WTC11 (cell line): Measurements from ENCODE around the gene SYDE2. TPM values are rescaled to one million over a fixed set of nuclear protein-coding genes. Genes with fewer than 3 reads are reported as not detected.

ENCODE experiments used
- ATAC-seq: fragments of 200-7000 bp; cut with Tn5 transposase; 2 replicates; pipeline ENCODE4 v1.10.0; 2021; ENCODE audit warnings: mild to moderate bottlenecking, moderate library complexity
- CTCF ChIA-PET: fragments of 300-600 bp; sonication (Branson Sonifier 250); formaldehyde crosslinking; loops from one replicate; lab custom pipeline; 2021; ENCODE audit warnings: antibody characterized with exemption; lab: Charles Lee
- POLR2A ChIA-PET: fragments of 350-600 bp; sonication (Branson Sonifier 250); formaldehyde crosslinking; loops from one replicate; lab custom pipeline; 2021; ENCODE audit warnings: antibody characterized with exemption; lab: Charles Lee
- DNase-seq: peaks from one replicate; pipeline ENCODE4 v3.0.0; 2021; ENCODE audit warnings: low spot score
- H3K27ac Mint-ChIP-seq: 2 replicates; pipeline ENCODE4 v1.8.0; 2021; ENCODE audit warnings: mixed read lengths
- H3K27me3 Mint-ChIP-seq: 2 replicates; pipeline ENCODE4 v1.8.0; 2021; ENCODE audit warnings: low read depth, mild to moderate bottlenecking, moderate library complexity, mixed read lengths
- H3K36me3 Mint-ChIP-seq: 2 replicates; pipeline ENCODE4 v1.8.0; 2021; ENCODE audit warnings: mixed read lengths
- H3K4me1 Mint-ChIP-seq: 2 replicates; pipeline ENCODE4 v1.8.0; 2022; ENCODE audit warnings: mixed read lengths
- H3K4me3 Mint-ChIP-seq: 2 replicates; pipeline ENCODE4 v1.8.0; 2021; ENCODE audit warnings: mild to moderate bottlenecking, moderate library complexity, mixed read lengths
- H3K9me3 Mint-ChIP-seq: 2 replicates; pipeline ENCODE4 v1.8.0; 2021; ENCODE audit warnings: mixed read lengths
- ATF3 ChIP-seq: sonication (generic); formaldehyde crosslinking; conservative IDR thresholded peaks from 2 replicates; pipeline ENCODE4 v1.8.1; 2022; ENCODE audit warnings: mild to moderate bottlenecking, missing genetic modification reagents
- CTCF ChIP-seq: fragments of 200-600 bp; IDR thresholded peaks from 2 replicates; pipeline ENCODE4 v1.8.0; 2022; ENCODE audit warnings: antibody characterized with exemption
- E2F1 ChIP-seq: sonication (generic); formaldehyde crosslinking; IDR thresholded peaks from 2 replicates; pipeline ENCODE4 v1.8.0; 2022; ENCODE audit warnings: mild to moderate bottlenecking, missing genetic modification reagents
- ELF4 ChIP-seq: sonication (generic); formaldehyde crosslinking; IDR thresholded peaks from 2 replicates; pipeline ENCODE4 v1.8.1; 2022; ENCODE audit warnings: low read depth, mild to moderate bottlenecking, moderate library complexity, missing genetic modification reagents
- ERG ChIP-seq: fragments of 250-450 bp; sonication (Bioruptor Pico); IDR thresholded peaks from 2 replicates; pipeline ENCODE4 v1.8.0; 2021; ENCODE audit warnings: mild to moderate bottlenecking
- FOXJ3 ChIP-seq: sonication (generic); formaldehyde crosslinking; IDR thresholded peaks from 2 replicates; pipeline ENCODE4 v1.9.0; 2021; ENCODE audit warnings: missing genetic modification reagents, mild to moderate bottlenecking, borderline replicate concordance
- FOXP1 ChIP-seq: sonication (generic); formaldehyde crosslinking; IDR thresholded peaks from 2 replicates; pipeline ENCODE4 v1.8.0; 2022; ENCODE audit warnings: missing genetic modification reagents, mild to moderate bottlenecking, moderate library complexity, borderline replicate concordance
- FOXP4 ChIP-seq: sonication (generic); formaldehyde crosslinking; IDR thresholded peaks from 2 replicates; pipeline ENCODE4 v1.8.0; 2022; ENCODE audit warnings: mild to moderate bottlenecking, missing genetic modification reagents
- NFATC4 ChIP-seq: fragments of 250-450 bp; sonication (Bioruptor Pico); IDR thresholded peaks from 2 replicates; pipeline ENCODE4 v1.9.0; 2021; ENCODE audit warnings: mild to moderate bottlenecking
- NR1H2 ChIP-seq: sonication (generic); formaldehyde crosslinking; IDR thresholded peaks from 2 replicates; pipeline ENCODE4 v1.9.0; 2021; ENCODE audit warnings: mild to moderate bottlenecking, moderate library complexity, missing genetic modification reagents
- SMAD3 ChIP-seq: sonication (generic); formaldehyde crosslinking; IDR thresholded peaks from 2 replicates; pipeline ENCODE4 v1.8.0; 2022; ENCODE audit warnings: missing genetic modification reagents, mild to moderate bottlenecking, borderline replicate concordance
- USF1 ChIP-seq: sonication (generic); formaldehyde crosslinking; IDR thresholded peaks from 2 replicates; pipeline ENCODE4 v1.8.0; 2022; ENCODE audit warnings: mild to moderate bottlenecking, missing genetic modification reagents
- ZBTB21 ChIP-seq: sonication (generic); formaldehyde crosslinking; IDR thresholded peaks from 2 replicates; pipeline ENCODE4 v1.8.1; 2023; ENCODE audit warnings: mild to moderate bottlenecking, missing genetic modification reagents, borderline replicate concordance
- ZNF121 ChIP-seq: sonication (generic); formaldehyde crosslinking; IDR thresholded peaks from 2 replicates; pipeline ENCODE4 v1.8.0; 2023; ENCODE audit warnings: missing genetic modification reagents
- ZNF423 ChIP-seq: fragments of 250-450 bp; sonication (Bioruptor Pico); IDR thresholded peaks from 2 replicates; pipeline ENCODE4 v2.1.2; 2022; ENCODE audit warnings: mild to moderate bottlenecking, moderate library complexity
- ZNF532 ChIP-seq: fragments of 250-450 bp; sonication (Bioruptor Pico); IDR thresholded peaks from 2 replicates; pipeline ENCODE4 v1.9.0; 2021; ENCODE audit warnings: mild to moderate bottlenecking, borderline replicate concordance
- total RNA-seq: library from RNA; stranded (reverse); gene quantifications from 3 replicates; pipeline ENCODE4 v1.2.3, GENCODE V29; 2021

Gene SYDE2
- total RNA-seq, 1 experiment from 2014 or later = 13.8 TPM

GRCh38 chr1:85224734-85225623, 24.2 kb upstream of the SYDE2 start (continued):
- no peak for TF ChIP-seq ERG

- Mint-ChIP-seq H3K27ac (peak overlapping the region; percentile 71; the same call in 1 of the 2 replicates), H3K9me3 (no peaks in the 10 kb centered on the region), H3K4me1 (peaks cover 49% of the 10 kb centered on the region), H3K36me3 (no peaks in the 10 kb centered on the region), H3K27me3 (no peaks in the 10 kb centered on the region), H3K4me3 (no peak overlapping the region)
- TF ChIP-seq NR1H2 (no peak), USF1 (CRISPR knock-in tag) (no peak), FOXP4 (CRISPR knock-in tag) (no peak), ZNF532 (CRISPR knock-in tag) (no peak), FOXP1 (CRISPR knock-in tag) (no peak), ZBTB21 (CRISPR knock-in tag) (no peak), ZNF423 (CRISPR knock-in tag) (no peak), E2F1 (CRISPR knock-in tag) (no peak), FOXJ3 (CRISPR knock-in tag) (no peak), ZNF121 (CRISPR knock-in tag) (no peak), SMAD3 (CRISPR knock-in tag) (no peak), ATF3 (CRISPR knock-in tag) (no peak), ELF4 (no peak), CTCF (no peak), NFATC4 (CRISPR knock-in tag) (no peak)
- POLR2A ChIA-PET = interaction anchor here (1.0 to 1.4 kb wide), 3 partner anchors 23 to 52 kb away, joined by 3 to 5 read pairs (median 3); partner anchors contain the start of genes BCL10, C1orf52 and SYDE2
- CTCF ChIA-PET = interaction anchor here (1.3 to 3.4 kb wide), 6 partner anchors 16 to 280 kb away, joined by 4 to 19 read pairs (median 8); partner anchors contain the start of gene C1orf52
- no peak for ATAC-seq
- no peak for DNase-seq
Measured at GRCh38 chr1:85224295-85224694, 23.5 kb upstream of the SYDE2 start.
